Activated naive CD8-positive, alpha-beta T cell treated with anti-CD3 and anti-CD28 coated beads for 36 hours (primary cell): Measurements from ENCODE around the gene VSIG10. TPM values are rescaled to one million over a fixed set of nuclear protein-coding genes. Genes with fewer than 3 reads are reported as not detected.
"Not testable (repeated sequence)": the region's sequence is repeated elsewhere in the genome, so short reads cannot be mapped to it uniquely, and the experiment has no call there.

Experiments
- DNase-seq: peaks from one replicate; pipeline ENCODE4 v3.0.0; 2021
- H3K27ac Mint-ChIP-seq: one replicate; pipeline ENCODE4 v1.8.0; 2022; ENCODE audit warnings: mild to moderate bottlenecking, moderate library complexity, mixed read lengths
- H3K27me3 Mint-ChIP-seq: one replicate; pipeline ENCODE4 v1.8.0; 2022; ENCODE audit warnings: mild to moderate bottlenecking, mixed read lengths
- H3K36me3 Mint-ChIP-seq: one replicate; pipeline ENCODE4 v1.8.0; 2021; ENCODE audit warnings: mild to moderate bottlenecking, mixed read lengths
- H3K4me1 Mint-ChIP-seq: one replicate; pipeline ENCODE4 v1.8.0; 2021; ENCODE audit warnings: mixed read lengths
- H3K4me3 Mint-ChIP-seq: one replicate; pipeline ENCODE4 v1.8.0; 2022; ENCODE audit warnings: mild to moderate bottlenecking, moderate library complexity, mixed read lengths
- H3K9me3 Mint-ChIP-seq: one replicate; pipeline ENCODE4 v1.8.0; 2022; ENCODE audit warnings: mixed read lengths
- total RNA-seq, 2 experiments: library from RNA; stranded (reverse); gene quantifications; one replicate each; pipeline ENCODE4 v1.2.3, GENCODE V29; 2021

VSIG10 gene
- total RNA-seq, 2 experiments from 2014 or later: 5.9 TPM

- Mint-ChIP-seq H3K27me3 (no peaks in the 10 kb centered on the region), H3K4me1 (peaks cover 42% of the 10 kb centered on the region), H3K9me3 (peaks cover 2% of the 10 kb centered on the region), H3K4me3 (no peak overlapping the region), H3K36me3 (peaks cover 65% of the 10 kb centered on the region), H3K27ac (peak overlapping the region; percentile 92)
- no peak for DNase-seq
Observed at GRCh38 chr12:118034429-118035189, 69.2 kb downstream of the VSIG10 start.

- Mint-ChIP-seq H3K27me3 (no peaks in the 10 kb centered on the region), H3K4me1 (peaks cover 42% of the 10 kb centered on the region), H3K9me3 (peaks cover 2% of the 10 kb centered on the region), H3K27ac (peak overlapping the region; percentile 92), H3K36me3 (peaks cover 66% of the 10 kb centered on the region), H3K4me3 (no peak overlapping the region)
- no peak for DNase-seq
Observed at GRCh38 chr12:118033902-118034301, 69.9 kb downstream of the VSIG10 start.

GRCh38 chr12:118033323-118033722 is 70.5 kb downstream of the VSIG10 start:
- H3K9me3 Mint-ChIP-seq: peaks cover 2% of the 10 kb centered on the region
- no peak for DNase-seq
- no peak overlapping the region for H3K4me3 Mint-ChIP-seq
- H3K36me3 Mint-ChIP-seq: peaks cover 68% of the 10 kb centered on the region
- H3K27me3 Mint-ChIP-seq: no peaks in the 10 kb centered on the region
- peaks cover 45% of the 10 kb centered on the region for H3K4me1 Mint-ChIP-seq
- peak overlapping the region; percentile 92 for H3K27ac Mint-ChIP-seq

- DNase-seq: no peak
- Mint-ChIP-seq H3K4me3 (no peak overlapping the region), H3K27me3 (no peaks in the 10 kb centered on the region), H3K36me3 (peaks cover 67% of the 10 kb centered on the region), H3K4me1 (peaks cover 42% of the 10 kb centered on the region), H3K9me3 (peaks cover 2% of the 10 kb centered on the region), H3K27ac (peak overlapping the region; percentile 77)
Observed at GRCh38 chr12:118032188-118032587, 71.6 kb downstream of the VSIG10 start.

- H3K27ac Mint-ChIP-seq: peak overlapping the region; percentile 60
- H3K27me3 Mint-ChIP-seq: no peaks in the 10 kb centered on the region
- no peaks in the 10 kb centered on the region for H3K9me3 Mint-ChIP-seq
- no peak for DNase-seq
- no peak overlapping the region for H3K4me3 Mint-ChIP-seq
- peaks cover 16% of the 10 kb centered on the region for H3K4me1 Mint-ChIP-seq
- H3K36me3 Mint-ChIP-seq: peaks cover 50% of the 10 kb centered on the region
Observed at GRCh38 chr12:118029166-118029565, 74.6 kb downstream of the VSIG10 start.

- no peak overlapping the region for H3K27ac Mint-ChIP-seq
- H3K9me3 Mint-ChIP-seq: no peaks in the 10 kb centered on the region
- peaks cover 3% of the 10 kb centered on the region for H3K4me1 Mint-ChIP-seq
- no peak overlapping the region for H3K4me3 Mint-ChIP-seq
- no peak for DNase-seq
- H3K36me3 Mint-ChIP-seq: peaks cover 47% of the 10 kb centered on the region
- no peaks in the 10 kb centered on the region for H3K27me3 Mint-ChIP-seq
Observed at GRCh38 chr12:118025168-118025567, 78.6 kb downstream of the VSIG10 start.

- Mint-ChIP-seq H3K36me3 (peaks cover 43% of the 10 kb centered on the region), H3K9me3 (no peaks in the 10 kb centered on the region), H3K27me3 (no peaks in the 10 kb centered on the region), H3K27ac (no peak overlapping the region), H3K4me1 (peaks cover 2% of the 10 kb centered on the region), H3K4me3 (no peak overlapping the region)
- no peak for DNase-seq
Observed at GRCh38 chr12:118023301-118023860, 80.4 kb downstream of the VSIG10 start.

GRCh38 chr12:118022728-118023109 is 81.1 kb downstream of the VSIG10 start:
- DNase-seq: no peak
- Mint-ChIP-seq H3K4me3 (no peak overlapping the region), H3K4me1 (peaks cover 8% of the 10 kb centered on the region), H3K27ac (no peak overlapping the region), H3K9me3 (no peaks in the 10 kb centered on the region), H3K36me3 (peaks cover 43% of the 10 kb centered on the region), H3K27me3 (no peaks in the 10 kb centered on the region)

GRCh38 chr12:118022097-118022727 is 81.6 kb downstream of the VSIG10 start:
- not testable (repeated sequence) for H3K4me3 Mint-ChIP-seq, H3K4me1 Mint-ChIP-seq, H3K9me3 Mint-ChIP-seq, H3K27ac Mint-ChIP-seq, H3K27me3 Mint-ChIP-seq, DNase-seq
- peaks cover 44% of the 10 kb centered on the region for H3K36me3 Mint-ChIP-seq

GRCh38 chr12:118020036-118020435 is 83.8 kb downstream of the VSIG10 start:
- H3K36me3 Mint-ChIP-seq: peaks cover 33% of the 10 kb centered on the region
- no peak overlapping the region for H3K27ac Mint-ChIP-seq
- no peaks in the 10 kb centered on the region for H3K9me3 Mint-ChIP-seq
- H3K4me3 Mint-ChIP-seq: no peak overlapping the region
- no peaks in the 10 kb centered on the region for H3K27me3 Mint-ChIP-seq
- H3K4me1 Mint-ChIP-seq: peaks cover 12% of the 10 kb centered on the region
- no peak for DNase-seq

- Mint-ChIP-seq H3K4me3 (peak overlapping the region; percentile 89), H3K9me3 (no peaks in the 10 kb centered on the region), H3K36me3 (peaks cover 29% of the 10 kb centered on the region), H3K27me3 (no peaks in the 10 kb centered on the region), H3K27ac (no peak overlapping the region), H3K4me1 (peaks cover 12% of the 10 kb centered on the region)
- no peak for DNase-seq
Observed at GRCh38 chr12:118017926-118018325, 85.9 kb downstream of the VSIG10 start.

GRCh38 chr12:118016424-118017264 is 87.2 kb downstream of the VSIG10 start, which contains the start of gene RFC5:
Gene RFC5, plus strand, starts transcription at chr12:118016703. Its CDS starts 125 bp downstream, at chr12:118016828.
- Mint-ChIP-seq H3K27me3 (no peaks in the 10 kb centered on the region), H3K4me3 (peak within 1 kb of the TSS; percentile 89), H3K9me3 (no peaks in the 10 kb centered on the region), H3K4me1 (peaks cover 12% of the 10 kb centered on the region), H3K27ac (peak within 1 kb of the TSS; percentile 92), H3K36me3 (peaks cover 21% of the 10 kb centered on the region)
- DNase-seq: peak; percentile 98

- peaks cover 12% of the 10 kb centered on the region for H3K4me1 Mint-ChIP-seq
- no peak overlapping the region for H3K27ac Mint-ChIP-seq
- H3K27me3 Mint-ChIP-seq: no peaks in the 10 kb centered on the region
- H3K9me3 Mint-ChIP-seq: no peaks in the 10 kb centered on the region
- H3K4me3 Mint-ChIP-seq: no peak overlapping the region
- H3K36me3 Mint-ChIP-seq: peaks cover 17% of the 10 kb centered on the region
- DNase-seq: no peak
Observed at GRCh38 chr12:118015944-118016343, 87.9 kb downstream of the VSIG10 start.

- no peak overlapping the region for H3K4me3 Mint-ChIP-seq
Observed at GRCh38 chr12:118015306-118015705, 88.5 kb downstream of the VSIG10 start.

More at GRCh38 chr12:118015306-118015705, 88.5 kb downstream of the VSIG10 start:
- Mint-ChIP-seq H3K27me3 (no peaks in the 10 kb centered on the region), H3K9me3 (no peaks in the 10 kb centered on the region), H3K27ac (no peak overlapping the region), H3K36me3 (peaks cover 14% of the 10 kb centered on the region), H3K4me1 (peaks cover 12% of the 10 kb centered on the region)
- no peak for DNase-seq
